Fibroblast of pulmonary artery (primary cell): ENCODE measurements around the gene LAMB1.

Experiments
- DNase-seq: peaks from one replicate; pipeline ENCODE4 v3.0.0-alpha.2; 2010; ENCODE audit warnings: low read depth
- H3K4me3 ChIP-seq: replicated peaks from 2 replicates; pipeline ENCODE4 v1.5.1; 2011; ENCODE audit warnings: low read depth, mild to moderate bottlenecking, control low read depth, low read length, moderate library complexity
- CTCF ChIP-seq: IDR thresholded peaks from 2 replicates; pipeline ENCODE4 v1.5.1; 2011; ENCODE audit warnings: mild to moderate bottlenecking, control low read depth, low read length, inconsistent platforms; ENCODE audit errors: missing control alignments

The LAMB1 gene

GRCh38 chr7:108002726-108003598 is at the start of gene LAMB1:
Gene LAMB1, minus strand, starts transcription at chr7:108003161. Its CDS starts 276 bp downstream, at chr7:108002885.
- TF ChIP-seq CTCF = no peak
- DNase-seq = peak; percentile 91
- peak within 1 kb of the TSS; percentile 94 for H3K4me3 ChIP-seq

DNA sequence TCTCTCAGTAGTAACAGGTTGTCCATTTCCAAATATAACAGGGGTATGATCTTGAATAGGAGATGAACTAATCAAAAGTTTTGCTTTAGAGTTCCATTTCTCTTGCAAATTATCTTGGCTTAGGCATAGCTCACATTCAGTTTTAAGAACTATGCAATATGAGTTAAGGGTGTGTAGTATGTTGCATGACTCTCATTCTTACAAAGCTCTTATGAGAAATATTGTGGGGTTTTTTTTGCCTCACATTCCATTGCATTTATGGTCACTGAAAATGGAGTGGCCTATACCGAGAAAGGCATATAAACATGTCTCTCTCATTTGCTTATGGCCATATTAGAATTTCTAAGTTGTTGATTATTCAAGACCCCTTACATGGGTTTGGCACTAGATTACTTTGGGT is 48.5 kb upstream of the LAMB1 start:
- H3K4me3 ChIP-seq = no peak overlapping the region
- TF ChIP-seq CTCF = no peak
- peak; percentile 18 for DNase-seq

- DNase-seq = no peak
- no peak for TF ChIP-seq CTCF
- H3K4me3 ChIP-seq = no peak overlapping the region
Observed at GRCh38 chr7:108049962-108050361, 47.0 kb upstream of the LAMB1 start.

GRCh38 chr7:108048422-108048821 is 45.5 kb upstream of the LAMB1 start:
- no peak overlapping the region for H3K4me3 ChIP-seq
- no peak for TF ChIP-seq CTCF
- DNase-seq = no peak

DNA sequence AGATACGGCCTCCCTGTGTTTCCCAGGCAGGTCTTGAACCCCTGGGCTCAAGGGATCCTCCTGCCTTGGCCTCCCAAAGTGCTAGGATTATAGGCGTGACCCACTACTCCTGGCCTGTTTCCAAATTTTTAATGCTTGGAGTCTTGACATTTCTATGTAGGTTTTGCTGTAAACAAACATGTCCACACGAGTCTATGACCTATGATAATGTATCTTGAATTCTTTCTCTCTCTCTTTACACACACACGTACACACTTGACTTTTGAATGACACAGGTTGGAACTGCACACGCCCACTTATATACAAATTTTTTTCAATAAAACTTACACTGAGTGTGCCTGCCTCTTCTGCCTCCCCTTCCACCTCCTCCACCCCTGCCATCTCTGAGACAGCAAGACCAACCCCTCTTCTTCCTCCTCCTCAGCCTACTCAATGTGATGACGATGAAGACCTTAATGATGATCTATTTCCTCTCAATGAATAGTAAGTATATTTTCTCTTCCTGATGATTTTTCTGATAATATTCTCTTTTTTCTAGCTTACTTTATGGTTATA is 44.1 kb upstream of the LAMB1 start:
- DNase-seq = no peak
- no peak for TF ChIP-seq CTCF
- H3K4me3 ChIP-seq = no peak overlapping the region

- no peak for TF ChIP-seq CTCF
- no peak overlapping the region for H3K4me3 ChIP-seq
- peak; percentile 78 for DNase-seq
Observed at GRCh38 chr7:108045669-108046068, 42.7 kb upstream of the LAMB1 start.
